Measurements from ENCODE around the gene MARCHF2. TPM values are rescaled to one million over a fixed set of nuclear protein-coding genes. Genes with fewer than 3 reads are reported as not detected.
A peak's percentile ranks its signal among the peaks of the same experiment; 100 is the strongest.

The MARCHF2 gene
- total and polyA plus RNA-seq, 9 of the 15 experiments (the other 6 are each of a cell fraction or from before 2014, with no cell fraction given) = 0.39 to 6.4 (median 2.2) TPM

DNA sequence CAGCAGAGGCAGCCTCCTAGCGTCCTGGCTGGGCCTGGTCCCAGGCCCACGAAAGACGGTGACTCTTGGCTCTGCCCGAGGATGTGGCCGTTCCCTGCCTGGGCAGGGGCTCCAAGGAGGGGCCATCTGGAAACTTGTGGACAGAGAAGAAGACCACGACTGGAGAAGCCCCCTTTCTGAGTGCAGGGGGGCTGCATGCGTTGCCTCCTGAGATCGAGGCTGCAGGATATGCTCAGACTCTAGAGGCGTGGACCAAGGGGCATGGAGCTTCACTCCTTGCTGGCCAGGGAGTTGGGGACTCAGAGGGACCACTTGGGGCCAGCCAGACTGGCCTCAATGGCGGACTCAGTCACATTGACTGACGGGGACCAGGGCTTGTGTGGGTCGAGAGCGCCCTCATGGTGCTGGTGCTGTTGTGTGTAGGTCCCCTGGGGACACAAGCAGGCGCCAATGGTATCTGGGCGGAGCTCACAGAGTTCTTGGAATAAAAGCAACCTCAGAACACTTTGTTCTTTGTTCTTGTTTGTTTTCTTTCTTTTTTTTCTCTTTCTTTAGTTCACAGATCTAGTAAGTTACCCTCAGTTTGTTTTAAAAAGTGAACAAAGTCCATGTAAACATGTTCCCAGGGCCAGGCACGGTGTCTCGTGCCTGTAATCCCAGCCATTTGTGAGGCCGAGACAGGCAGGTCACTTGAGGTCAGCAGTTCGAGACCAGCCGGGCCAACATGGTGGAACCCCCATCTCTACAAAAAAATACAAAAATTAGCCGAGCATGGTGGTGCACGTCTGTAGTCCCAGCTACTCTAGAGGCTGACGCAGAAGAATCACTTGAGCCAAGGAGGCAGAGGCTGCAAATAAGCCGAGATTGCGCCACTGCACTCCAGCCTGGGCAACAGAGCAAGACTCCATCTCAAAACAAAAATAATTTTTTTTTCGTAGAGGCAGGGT lies 39.0 kb upstream of the MARCHF2 start (continued):
- TF ChIP-seq PTRF (tag; IDR thresholded peaks at IDR 0.05) (no peak), ZNF76 (CRISPR knock-in tag; IDR thresholded peaks at IDR 0.05; ENCODE audit: borderline replicate concordance) (no peak), FOXK2 (conservative IDR thresholded peaks at IDR 0.05 in 1 of 2, IDR thresholded peaks at IDR 0.05 in 1 of 2; ENCODE audit: low read depth in 2 of 2) (no peak), NRF1 (conservative IDR thresholded peaks at IDR 0.05 in 1 of 2, IDR thresholded peaks at IDR 0.05 in 1 of 2) (no peak), BCOR (IDR thresholded peaks at IDR 0.05) (peak; percentile 39; the same call in 1 of the 2 replicates), PYGO2 (tag; IDR thresholded peaks at IDR 0.05) (no peak), SUPT5H (IDR thresholded peaks at IDR 0.05) (no peak), RAD21 (CRISPR knock-in tag; conservative IDR thresholded peaks at IDR 0.05 in 1 of 2, IDR thresholded peaks at IDR 0.05 in 1 of 2) (peak in 1 of 2 experiments; percentile 40; a peak in 1 of 4 replicates), JUND (IDR thresholded peaks at IDR 0.05; ENCODE audit: borderline replicate concordance, low read depth, low read length) (0 out of 2 replicates have a peak, but pooled peaks have one; percentile 12), JUND (tag; IDR thresholded peaks at IDR 0.05; ENCODE audit: borderline replicate concordance, low read depth, low read length) (no peak; the same call in 2 of the 3 replicates), ZC3H8 (IDR thresholded peaks at IDR 0.05) (no peak), DPF2 (IDR thresholded peaks at IDR 0.05) (0 out of 2 replicates have a peak, but pooled peaks have one; percentile 20), HNRNPH1 (optimal IDR thresholded peaks at IDR 0.05; ENCODE audit: low read depth, low read length) (no peak), NFYB (IDR thresholded peaks at IDR 0.05; ENCODE audit: extremely low read depth, insufficient read length) (no peak), RBM14 (IDR thresholded peaks at IDR 0.05; ENCODE audit: borderline replicate concordance, insufficient read depth, low read depth, low read length) (no peak), CREM (IDR thresholded peaks at IDR 0.05; ENCODE audit: low read depth) (0 out of 2 replicates have a peak, but pooled peaks have one; percentile 17)
- TF ChIP-seq, protein P1, sequence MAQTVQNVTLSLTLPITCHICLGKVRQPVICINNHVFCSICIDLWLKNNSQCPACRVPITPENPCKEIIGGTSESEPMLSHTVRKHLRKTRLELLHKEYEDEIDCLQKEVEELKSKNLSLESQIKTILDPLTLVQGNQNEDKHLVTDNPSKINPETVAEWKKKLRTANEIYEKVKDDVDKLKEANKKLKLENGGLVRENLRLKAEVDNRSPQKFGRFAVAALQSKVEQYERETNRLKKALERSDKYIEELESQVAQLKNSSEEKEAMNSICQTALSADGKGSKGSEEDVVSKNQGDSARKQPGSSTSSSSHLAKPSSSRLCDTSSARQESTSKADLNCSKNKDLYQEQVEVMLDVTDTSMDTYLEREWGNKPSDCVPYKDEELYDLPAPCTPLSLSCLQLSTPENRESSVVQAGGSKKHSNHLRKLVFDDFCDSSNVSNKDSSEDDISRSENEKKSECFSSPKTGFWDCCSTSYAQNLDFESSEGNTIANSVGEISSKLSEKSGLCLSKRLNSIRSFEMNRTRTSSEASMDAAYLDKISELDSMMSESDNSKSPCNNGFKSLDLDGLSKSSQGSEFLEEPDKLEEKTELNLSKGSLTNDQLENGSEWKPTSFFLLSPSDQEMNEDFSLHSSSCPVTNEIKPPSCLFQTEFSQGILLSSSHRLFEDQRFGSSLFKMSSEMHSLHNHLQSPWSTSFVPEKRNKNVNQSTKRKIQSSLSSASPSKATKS (CRISPR knock-in tag; IDR thresholded peaks at IDR 0.05) = no peak
- TF ChIP-seq, protein P2, sequence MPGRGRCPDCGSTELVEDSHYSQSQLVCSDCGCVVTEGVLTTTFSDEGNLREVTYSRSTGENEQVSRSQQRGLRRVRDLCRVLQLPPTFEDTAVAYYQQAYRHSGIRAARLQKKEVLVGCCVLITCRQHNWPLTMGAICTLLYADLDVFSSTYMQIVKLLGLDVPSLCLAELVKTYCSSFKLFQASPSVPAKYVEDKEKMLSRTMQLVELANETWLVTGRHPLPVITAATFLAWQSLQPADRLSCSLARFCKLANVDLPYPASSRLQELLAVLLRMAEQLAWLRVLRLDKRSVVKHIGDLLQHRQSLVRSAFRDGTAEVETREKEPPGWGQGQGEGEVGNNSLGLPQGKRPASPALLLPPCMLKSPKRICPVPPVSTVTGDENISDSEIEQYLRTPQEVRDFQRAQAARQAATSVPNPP (IDR thresholded peaks at IDR 0.05; ENCODE audit: borderline replicate concordance, insufficient read depth, insufficient read length) = no peak
- TF ChIP-seq, protein P3, sequence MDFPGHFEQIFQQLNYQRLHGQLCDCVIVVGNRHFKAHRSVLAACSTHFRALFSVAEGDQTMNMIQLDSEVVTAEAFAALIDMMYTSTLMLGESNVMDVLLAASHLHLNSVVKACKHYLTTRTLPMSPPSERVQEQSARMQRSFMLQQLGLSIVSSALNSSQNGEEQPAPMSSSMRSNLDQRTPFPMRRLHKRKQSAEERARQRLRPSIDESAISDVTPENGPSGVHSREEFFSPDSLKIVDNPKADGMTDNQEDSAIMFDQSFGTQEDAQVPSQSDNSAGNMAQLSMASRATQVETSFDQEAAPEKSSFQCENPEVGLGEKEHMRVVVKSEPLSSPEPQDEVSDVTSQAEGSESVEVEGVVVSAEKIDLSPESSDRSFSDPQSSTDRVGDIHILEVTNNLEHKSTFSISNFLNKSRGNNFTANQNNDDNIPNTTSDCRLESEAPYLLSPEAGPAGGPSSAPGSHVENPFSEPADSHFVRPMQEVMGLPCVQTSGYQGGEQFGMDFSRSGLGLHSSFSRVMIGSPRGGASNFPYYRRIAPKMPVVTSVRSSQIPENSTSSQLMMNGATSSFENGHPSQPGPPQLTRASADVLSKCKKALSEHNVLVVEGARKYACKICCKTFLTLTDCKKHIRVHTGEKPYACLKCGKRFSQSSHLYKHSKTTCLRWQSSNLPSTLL (IDR thresholded peaks at IDR 0.05) = no peak
